ENCODE data around the gene CMTM6.

CMTM6 gene

DNA sequence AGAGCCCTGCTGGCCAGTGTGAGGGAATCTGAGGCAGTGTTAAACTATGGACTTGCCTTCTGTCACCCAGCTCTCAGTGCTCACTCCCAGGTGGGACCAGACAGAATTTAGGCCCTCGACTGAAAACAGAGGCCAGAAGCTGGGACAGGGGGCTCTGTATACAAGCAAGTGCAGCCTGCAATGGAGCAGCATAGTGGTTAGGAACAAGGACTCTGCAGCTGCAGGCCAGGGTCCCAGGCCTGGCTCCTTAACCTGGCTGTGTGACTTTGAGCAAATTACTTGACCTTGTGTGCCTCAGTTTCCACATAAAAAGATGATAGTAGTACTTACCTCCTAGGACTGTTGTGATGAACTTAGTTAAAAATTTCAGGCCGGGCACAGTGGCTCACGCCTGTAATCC is 71.2 kb downstream of the CMTM6 start:
- Histone ChIP-seq H2AFZ (ENCODE audit: low read length) (no peak overlapping the region), H3K9me3 (ENCODE audit: low read length) (no peaks in the 10 kb centered on the region), H3K4me2 (ENCODE audit: low read length) (no peak overlapping the region), H3K36me3 (ENCODE audit: insufficient read depth, low read length) (no peaks in the 10 kb centered on the region), H3K4me3 (ENCODE audit: low read depth, low read length, poor library complexity, severe bottlenecking) (no peak overlapping the region), H3K27ac (ENCODE audit: low read depth, low read length, poor library complexity, severe bottlenecking) (peak overlapping the region; percentile 90), H3F3A (ENCODE audit: insufficient read depth, low read length) (peaks cover 12% of the 10 kb centered on the region; the same call in 1 of the 2 replicates), H3K27me3 (ENCODE audit: insufficient read depth, low read length) (no peaks in the 10 kb centered on the region), H3K9me2 (ENCODE audit: low read depth, low read length) (no peaks in the 10 kb centered on the region), H3K9ac (ENCODE audit: low read length) (no peak overlapping the region), H3K79me2 (ENCODE audit: insufficient read depth, low read length) (no peaks in the 10 kb centered on the region), H4K20me1 (ENCODE audit: insufficient read depth, low read length) (no peaks in the 10 kb centered on the region), H3K4me1 (ENCODE audit: insufficient read depth, low read length, severe bottlenecking) (peaks cover 75% of the 10 kb centered on the region)
- TF ChIP-seq EZH2 (IDR thresholded peaks at IDR 0.05; ENCODE audit: borderline replicate concordance, low read length) (no peak), CTCF (IDR thresholded peaks at IDR 0.05; ENCODE audit: low read length) (no peak)
